ENCODE results near the gene PSMB3.
"Not testable (repeated sequence)": the region's sequence is repeated elsewhere in the genome, so short reads cannot be mapped to it uniquely, and the experiment has no call there.

Gene PSMB3

DNA sequence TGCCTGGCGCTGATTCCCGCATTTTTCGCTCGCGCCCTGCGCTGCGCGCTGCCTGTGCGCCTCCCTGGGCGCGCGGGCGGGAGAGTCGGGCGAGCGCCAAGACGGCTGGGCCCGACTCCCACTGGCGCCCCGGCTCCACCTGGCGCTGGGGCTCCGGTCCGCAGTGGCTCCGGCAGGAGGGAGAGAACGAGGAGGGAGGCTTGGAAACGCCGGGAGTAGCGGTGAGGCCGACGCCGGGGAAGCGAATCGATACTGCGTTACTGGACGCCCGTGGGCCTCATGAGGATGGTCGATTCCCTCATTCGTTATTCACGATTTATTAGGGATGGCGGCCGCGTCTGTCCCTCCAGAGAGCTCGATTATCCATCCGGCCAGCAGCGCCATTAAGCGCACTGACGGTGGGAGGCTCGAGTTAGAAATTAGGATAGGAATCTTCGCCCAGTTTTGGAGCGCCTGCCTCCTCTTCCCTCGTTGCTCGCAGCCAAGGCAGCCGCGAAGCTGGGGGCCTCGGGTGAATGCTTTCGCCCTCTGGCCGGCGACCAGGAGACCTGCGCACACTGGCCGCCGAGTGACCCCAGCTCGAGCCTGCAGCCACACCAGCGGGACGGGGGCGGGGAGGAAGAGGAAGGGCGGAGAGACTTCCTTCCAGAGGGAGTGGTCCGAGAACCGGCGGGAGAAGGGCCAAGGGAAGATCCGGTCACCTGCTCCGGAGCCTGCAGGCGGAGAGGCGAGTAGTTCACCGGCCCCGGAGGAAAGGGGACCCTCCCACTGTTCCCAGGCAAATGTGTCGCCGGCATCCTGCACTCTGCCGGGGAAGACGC is 3.1 kb upstream of the PSMB3 start:
- DNase-seq (ENCODE audit: low read depth, low spot score), result no peak

DNA sequence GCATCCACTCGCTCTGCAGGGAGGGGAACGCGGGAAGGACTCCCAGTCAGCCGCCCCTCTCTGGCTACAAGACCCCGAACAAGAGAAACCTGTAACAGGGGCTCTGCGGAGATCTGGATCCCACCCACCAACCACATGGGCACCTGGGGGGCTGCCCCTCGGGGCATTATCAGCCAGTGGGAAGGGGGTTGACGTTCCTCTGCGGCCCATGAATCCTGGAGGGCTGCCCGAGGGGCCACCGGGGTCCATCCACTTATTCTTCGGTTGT is 2.6 kb upstream of the PSMB3 start:
- no peak for DNase-seq (ENCODE audit: low read depth, low spot score)

DNA sequence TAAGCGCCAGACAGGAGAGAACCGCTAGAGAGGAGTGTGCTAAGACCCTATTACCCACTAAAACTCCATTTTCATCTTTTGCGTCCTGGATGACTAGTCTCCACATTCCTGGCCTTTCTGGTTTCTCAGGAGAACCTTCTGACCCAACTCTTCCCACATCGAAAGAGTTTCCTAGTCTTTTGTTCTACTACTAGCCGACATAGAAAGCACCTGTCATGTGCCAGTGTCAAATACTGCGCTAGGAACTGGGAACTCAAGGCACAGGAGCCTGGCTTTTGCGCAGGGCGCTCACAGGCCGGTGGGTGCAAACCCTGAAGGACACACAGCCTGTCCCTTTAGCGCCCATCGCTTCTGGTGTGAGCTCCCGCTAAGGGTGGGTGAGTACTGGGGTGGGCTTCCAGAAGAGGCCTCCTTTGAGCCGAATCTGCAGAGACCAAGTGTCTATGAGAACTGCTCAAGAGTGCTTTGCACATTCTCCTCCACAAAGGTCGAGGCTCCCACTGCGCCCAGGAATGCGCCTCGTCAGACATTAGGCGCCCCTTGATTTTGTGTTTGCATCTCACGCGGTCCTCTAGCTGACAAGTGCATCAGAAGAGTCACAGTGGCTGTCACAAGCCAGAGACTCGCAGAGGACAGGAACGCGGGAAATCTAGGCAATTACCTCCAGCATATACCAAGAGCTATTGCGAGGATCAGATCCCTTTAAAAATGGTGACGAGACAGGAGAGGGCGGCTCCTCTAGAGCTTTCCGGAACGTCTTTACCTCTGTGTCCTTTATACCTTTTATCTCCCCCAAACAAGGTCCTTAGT is 2.0 kb upstream of the PSMB3 start:
- DNase-seq (ENCODE audit: low read depth, low spot score), result no peak

DNA sequence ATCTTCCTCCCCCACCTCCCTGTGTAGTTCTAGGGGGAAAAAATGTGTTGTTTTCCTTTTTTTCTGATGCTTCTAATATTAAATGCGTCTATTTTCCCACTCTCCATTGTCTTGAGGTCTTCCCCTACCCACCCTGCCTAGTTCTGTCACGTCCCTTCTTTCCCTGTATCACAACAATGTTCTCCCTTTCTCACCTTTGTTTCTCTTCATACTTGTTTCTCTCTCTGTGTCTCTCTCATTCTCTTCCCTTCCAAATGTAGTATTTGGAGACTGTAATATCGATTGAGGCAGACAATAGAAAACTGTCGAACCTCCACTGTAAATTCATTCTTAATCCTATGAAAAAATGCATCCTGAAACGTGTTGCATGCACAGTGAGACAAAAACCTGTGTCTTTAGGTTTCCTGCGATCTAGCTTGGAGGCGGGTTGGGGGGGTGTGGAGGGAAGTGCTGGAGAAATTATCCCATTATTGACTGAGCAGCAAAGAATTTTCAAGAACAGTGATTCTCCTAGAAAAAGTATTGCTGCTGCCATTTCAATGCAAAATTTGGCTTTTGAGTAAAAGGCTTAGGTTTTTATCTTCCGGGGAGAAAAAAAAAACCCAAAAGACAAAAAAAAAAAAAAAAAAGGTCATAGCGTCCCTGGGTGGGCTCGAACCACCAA is 1.3 kb upstream of the PSMB3 start:
- no peak for DNase-seq (ENCODE audit: low read depth, low spot score)

DNA sequence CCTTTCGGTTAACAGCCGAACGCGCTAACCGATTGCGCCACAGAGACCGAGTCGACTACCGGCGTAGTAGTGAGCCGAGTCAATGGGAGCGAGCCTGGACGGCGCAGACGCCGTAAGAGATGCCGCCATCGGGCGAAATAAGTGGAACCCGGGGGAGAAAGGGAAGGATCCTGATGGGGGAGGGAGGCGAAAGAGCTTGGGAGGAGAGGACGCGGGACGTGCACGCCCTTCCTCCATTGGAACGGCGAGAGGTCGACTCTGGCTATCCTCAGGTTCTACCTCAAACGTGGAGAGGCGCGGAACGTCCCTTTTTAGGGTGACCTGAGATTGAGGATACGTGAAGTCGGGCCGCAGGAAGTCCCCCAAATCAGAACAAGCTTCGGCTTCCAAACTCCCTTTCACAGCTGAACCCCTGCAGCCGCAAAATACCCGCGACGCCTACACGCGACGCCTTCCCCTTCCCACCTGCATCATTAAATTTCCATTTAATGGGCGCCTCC is 683 bp upstream of the PSMB3 start:
- DNase-seq (ENCODE audit: low read depth, low spot score), result no peak

DNA sequence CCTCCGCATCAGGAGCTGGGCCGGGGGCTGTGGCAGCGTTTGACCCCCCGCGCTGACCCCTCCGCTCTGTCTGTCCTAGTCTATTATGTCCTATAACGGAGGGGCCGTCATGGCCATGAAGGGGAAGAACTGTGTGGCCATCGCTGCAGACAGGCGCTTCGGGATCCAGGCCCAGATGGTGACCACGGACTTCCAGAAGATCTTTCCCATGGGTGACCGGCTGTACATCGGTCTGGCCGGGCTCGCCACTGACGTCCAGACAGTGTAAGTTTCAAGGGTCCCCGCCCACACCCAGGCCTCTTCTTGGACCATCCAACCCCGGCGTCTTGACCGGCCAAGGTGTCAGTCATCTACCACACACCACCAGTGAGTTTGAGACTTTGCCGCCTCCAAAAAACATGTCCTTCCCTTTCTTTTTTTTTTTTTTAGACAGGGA is 548 bp downstream of the PSMB3 start:
- no peak for DNase-seq (ENCODE audit: low read depth, low spot score)

DNA sequence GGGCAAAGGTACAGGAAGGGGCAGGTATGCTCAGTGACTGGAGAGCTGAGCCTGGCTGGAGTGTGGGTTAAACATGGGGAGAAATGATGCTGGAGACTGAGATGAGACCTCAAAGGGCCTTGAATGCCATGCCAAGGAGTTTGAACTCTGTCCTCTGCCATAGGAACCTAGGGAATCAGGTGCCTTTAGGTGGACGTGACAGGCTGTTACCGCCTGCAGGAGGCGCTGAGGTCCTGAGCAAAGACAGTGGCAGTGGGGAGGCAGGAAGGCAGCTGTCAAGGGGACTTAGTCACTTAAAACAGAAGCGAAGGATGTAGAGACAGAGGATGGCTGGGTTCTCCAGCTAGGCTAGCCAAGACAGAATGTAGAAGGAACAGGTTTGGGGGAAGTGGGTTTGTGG is 9.1 kb downstream of the PSMB3 start:
- DNase-seq (ENCODE audit: low read depth, low spot score), result no peak

DNA sequence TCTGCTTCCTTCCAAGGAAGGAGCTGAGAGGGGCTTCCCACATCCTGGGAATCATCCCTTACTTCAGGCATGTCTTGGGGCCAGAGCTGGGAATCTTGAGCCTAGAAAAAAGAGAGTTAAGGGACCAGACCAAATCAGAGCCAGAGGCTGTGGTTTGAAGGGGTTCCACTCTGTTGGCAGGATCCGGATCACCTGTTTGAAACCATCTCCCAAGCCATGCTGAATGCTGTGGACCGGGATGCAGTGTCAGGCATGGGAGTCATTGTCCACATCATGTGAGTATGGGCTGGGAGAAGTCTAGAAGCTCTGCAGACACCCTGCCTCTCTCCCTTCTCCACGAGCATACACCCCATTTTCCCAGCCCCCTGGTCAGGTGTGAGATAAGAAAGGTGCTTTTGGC is 9.7 kb downstream of the PSMB3 start:
- DNase-seq (ENCODE audit: low read depth, low spot score), result no peak

DNA sequence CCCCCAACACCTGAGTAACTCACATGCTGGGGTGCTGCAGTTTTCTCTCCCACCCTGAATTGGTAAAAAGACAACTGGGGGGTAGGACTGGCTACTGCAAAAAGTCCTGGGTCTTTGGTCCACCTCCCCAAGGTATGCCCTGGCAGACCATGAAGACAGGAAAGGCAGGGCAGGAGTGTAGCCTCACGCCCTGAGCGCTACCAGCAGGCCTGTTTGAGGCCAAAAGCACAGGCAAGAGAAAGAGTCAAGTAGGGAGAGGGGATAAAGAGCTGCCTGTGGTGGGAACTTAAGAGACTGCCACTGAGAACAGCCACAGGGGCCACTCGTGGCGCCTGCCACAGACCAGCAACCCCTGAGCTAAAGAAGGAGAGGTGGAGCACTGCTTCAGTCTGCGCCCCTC is 13.8 kb downstream of the PSMB3 start:
- DNase-seq (ENCODE audit: low read depth, low spot score), result no peak

DNA sequence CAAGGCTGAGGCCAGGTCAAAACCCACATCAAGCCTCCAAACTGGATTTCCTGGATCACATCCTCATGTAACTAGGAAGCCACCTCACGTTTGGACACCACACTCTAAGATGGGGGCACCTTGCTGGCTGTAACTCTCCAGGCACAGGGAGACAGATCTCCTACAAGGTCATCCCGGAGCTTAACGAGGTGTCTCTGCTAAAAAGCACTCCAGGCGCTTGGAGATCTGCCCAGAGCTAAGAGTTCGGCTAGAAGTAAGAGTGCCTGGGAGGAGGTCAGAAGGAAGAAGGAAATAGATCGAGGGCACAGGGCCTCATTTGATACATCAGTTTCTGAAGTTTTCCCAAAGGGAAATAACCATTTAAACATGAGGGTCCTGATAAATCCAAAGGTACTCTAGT is 15.9 kb downstream of the PSMB3 start:
- DNase-seq (ENCODE audit: low read depth, low spot score), result no peak

DNA sequence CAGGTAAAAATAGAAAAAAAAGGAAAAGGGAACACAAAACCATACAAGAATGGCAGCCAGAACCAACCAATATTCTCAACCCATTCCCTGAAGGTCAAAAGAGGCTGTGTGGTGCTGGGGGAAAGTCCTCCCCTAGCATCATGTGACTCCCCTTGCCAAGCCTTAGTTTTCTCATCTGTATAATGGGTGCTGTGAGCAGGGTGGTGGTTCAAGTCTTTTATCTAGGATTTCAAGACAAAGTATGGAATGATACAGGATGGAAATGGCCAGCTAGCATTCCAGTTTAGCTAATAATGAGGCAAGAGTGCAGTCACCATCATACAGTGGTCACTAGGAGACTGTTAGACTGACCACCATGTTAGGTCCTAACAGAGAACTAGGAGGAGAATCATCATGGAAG is 20.7 kb downstream of the PSMB3 start:
- DNase-seq (ENCODE audit: low read depth, low spot score), result no peak

DNA sequence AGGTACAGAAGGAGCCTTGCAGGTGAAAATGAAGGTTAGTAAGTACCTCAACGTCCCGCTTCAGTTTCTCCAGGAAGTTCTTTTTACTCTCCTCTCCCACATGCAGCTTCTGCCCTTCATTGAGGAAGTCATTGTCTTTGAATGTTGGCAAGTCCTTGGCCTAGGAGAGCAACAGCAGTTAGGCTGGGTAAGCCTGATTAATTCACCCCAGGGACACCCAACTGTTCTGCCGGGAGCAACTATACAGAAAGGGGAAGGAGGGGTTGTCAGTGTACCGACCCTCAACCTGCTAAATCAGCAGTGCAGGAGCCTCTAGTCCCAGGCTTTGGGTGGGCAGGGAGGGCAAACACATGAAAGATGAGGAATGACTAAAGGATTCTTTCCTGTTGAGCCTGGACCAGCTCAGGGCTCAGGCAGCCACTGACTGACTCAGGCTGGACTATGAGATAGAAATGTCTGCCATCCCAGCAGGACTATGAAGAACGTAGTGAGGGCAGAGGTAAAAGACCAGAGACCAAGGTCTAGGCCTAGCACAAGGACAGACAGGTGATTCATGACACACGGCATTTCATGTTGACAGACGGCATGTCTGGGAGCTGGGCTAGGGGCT is 25.2 kb downstream of the PSMB3 start:
- no peak for DNase-seq (ENCODE audit: low read depth, low spot score)

DNA sequence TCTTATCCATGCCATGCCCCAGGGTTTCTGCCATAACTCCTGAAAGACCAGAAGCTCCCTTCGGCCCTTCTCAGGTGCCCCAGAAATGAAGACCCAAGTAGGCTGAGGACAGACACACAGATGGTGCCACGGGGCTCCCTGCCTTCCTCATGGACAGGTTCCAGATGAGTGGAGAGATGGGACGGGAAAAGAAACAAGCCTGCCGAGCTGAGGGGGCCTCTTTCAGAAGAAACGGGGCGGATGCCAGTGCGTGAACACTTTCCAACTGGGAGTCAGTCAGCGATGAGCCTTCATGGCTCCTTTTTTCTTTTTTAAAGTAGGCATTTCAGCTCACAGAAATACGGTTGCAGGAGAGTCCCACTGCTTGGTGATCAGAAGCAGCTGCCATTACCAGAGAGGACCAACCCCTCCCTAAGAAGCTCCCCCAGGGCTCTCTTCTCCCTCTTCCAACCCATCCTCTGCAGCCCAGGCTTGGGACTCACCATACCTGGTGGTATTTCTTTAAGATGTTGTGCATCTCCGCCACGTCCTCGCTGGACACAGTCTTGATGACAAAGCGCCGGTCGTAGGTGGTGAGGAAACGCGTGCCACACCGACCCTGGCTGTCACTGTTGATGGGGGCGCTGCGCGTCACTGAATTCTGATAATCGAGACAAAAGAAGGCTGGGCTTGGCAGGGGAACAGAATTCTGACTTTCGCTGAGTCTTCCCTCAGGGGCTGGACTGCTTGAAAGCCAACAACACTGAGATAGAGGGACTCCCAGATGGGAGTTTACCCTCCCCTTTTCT is 27.6 kb downstream of the PSMB3 start:
- DNase-seq (ENCODE audit: low read depth, low spot score), result no peak

DNA sequence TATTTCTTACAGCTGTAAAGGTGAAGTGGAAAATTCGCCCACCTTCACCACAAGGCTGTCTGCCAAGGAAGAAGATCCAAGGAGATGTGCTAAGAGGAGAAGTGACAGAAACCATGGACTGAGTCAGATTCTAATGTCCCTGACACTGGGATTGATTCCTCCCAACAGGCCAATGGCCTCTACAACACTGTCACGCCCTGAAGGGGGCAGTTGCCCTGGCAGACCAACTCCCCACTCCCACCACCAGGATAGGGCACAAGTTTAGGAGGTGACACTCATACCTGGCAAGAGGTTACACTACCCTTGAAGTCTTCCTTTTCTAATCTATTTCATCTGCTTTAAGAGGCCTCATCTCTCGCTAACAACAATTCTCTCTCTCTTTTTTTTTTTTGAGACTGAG is 30.7 kb downstream of the PSMB3 start:
- no peak for DNase-seq (ENCODE audit: low read depth, low spot score)

DNA sequence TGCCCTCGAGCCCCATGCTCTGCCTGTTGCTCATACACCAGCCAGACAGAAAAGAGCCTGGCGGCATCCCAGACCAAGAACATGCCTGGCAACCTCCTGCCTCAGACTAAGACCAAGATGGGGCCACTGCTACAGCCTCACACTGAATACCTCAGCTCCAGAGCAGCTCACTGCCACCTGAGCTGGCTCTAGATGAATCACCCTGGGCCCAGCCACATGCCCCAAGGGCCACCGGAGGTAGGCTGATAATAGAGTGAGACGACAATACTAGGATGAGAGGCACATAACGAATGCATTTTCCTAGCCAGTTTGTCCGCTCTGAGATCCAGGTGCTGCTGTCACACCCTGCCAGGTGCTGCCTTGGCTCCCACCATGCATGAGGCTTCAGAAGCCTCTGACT is 33.8 kb downstream of the PSMB3 start:
- no peak for DNase-seq (ENCODE audit: low read depth, low spot score)

DNA sequence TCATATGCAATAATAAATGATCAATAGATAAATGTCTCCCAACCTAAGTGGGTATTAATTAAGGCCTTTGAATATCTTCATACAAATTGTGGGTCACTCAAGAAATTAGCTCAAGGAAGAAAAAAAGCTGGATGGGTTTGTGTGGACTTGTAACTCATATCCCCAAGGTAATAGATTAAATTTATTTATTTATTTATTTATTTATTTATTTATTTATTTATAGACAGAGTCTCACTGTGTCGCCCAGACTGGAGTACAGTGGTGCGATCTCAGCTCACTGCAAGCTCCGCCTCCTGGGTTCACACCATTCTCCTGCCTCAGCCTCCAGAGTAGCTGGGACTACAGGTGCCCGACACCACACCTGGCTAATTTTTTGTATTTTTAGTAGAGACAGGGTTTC is 35.5 kb downstream of the PSMB3 start:
- not testable (repeated sequence) for DNase-seq (ENCODE audit: low read depth, low spot score)

DNA sequence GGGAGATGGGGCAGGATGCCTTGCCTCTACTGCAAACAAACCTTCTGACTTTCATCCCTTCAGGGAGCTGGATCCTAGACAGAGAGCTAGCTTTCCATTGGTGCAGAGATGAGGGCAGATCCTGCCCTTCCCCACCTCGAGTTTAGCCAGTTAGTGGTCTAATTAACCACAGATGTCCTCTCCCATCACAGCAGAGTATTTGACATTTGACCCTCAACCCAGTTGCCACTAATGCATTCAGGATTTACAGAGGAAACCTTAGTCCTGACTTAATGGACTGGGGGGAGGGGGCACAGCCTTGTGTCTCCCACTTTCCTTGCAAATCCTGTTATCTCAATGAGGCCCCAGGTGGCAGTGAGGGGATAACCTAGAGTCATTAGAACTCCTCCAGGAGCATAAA is 36.6 kb downstream of the PSMB3 start:
- DNase-seq (ENCODE audit: low read depth, low spot score), result peak; percentile 18

DNA sequence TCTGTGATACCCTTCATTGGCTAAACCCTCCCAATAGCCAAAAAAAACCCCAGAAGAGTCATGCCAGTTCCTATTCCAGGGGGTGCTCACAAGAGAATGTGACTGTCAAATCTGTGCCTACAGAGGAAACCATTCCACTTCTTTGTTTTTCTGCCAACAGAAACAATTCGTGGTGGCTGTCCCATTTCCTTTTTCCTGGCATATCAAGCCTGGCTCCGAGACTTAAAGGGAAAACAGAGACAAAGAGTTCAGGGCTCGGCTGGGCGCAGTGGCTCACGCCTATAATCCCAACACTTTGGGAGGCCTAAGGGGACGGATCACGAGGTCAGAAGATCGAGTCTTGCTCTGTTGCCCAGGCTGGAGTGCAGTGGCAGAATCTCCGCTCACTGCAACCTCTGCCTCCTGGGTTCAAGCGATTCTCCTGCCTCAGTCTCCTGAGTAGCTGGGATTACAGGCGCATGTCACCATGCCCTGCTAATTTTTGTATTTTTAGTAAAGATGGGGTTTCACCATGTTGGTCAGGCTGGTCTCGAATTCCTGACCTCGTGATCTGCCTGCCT is 37.7 kb downstream of the PSMB3 start:
- DNase-seq (ENCODE audit: low read depth, low spot score), result not testable (repeated sequence)

DNA sequence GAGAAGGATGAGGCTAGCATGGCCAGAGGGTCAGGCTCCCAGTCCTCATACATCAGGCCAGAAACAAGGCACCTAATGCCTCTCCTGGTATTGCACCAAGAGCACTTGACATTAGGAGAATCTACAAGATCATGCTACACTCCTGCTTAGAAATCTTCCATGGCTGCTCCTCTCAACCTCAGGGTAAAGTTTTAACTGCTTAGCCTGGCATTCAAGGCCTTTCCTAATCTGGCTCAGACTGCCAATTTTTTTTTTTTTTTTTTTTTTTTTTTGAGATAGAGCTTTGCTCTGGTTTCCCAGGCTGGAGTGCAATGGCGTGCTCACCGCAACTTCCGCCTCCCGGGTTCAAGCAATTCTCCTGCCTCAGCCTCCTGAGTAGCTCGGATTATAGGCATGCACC is 38.6 kb downstream of the PSMB3 start:
- DNase-seq (ENCODE audit: low read depth, low spot score), result no peak

DNA sequence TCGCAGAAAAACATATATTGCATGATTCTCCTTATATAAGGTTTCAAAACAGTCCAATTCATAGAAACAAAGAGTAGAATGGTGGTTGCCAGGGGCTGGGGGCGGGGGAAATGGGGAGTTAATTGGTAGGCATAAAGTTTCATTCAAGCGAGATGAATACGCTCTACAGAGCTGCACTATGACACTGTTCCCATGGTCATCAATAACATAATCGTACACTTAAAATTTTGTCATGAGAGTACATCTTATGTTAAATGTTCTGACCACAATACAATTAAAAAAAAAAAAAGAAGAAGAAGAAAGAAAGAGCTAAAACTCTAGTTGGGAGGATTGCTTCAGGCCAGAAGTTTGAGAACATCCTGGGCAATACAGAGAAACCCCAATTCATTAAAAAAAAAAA is 41.7 kb downstream of the PSMB3 start:
- no peak for DNase-seq (ENCODE audit: low read depth, low spot score)
